GM13976 (cell line): ENCODE measurements around the gene SMS.

ENCODE experiments used
- DNase-seq: peaks from one replicate; pipeline ENCODE4 v3.0.0; 2012; ENCODE audit warnings: low spot score
- CTCF ChIP-seq: IDR thresholded peaks from 2 replicates; pipeline ENCODE4 v1.5.1; 2012; ENCODE audit warnings: borderline replicate concordance, mild to moderate bottlenecking; ENCODE audit not compliant: insufficient read depth; ENCODE audit errors: extremely low read depth, missing control alignments, control extremely low read depth
- in situ Hi-C: fragments of 300-500 bp; cut with MboI; formaldehyde crosslinking; loops from one replicate; pipeline ENCODE4 v1.12.0; 2022; ENCODE audit warnings: low sequenced_read_pairs, mixed read lengths, inconsistent platforms; ENCODE audit not compliant: unreplicated experiment

The SMS gene

DNA sequence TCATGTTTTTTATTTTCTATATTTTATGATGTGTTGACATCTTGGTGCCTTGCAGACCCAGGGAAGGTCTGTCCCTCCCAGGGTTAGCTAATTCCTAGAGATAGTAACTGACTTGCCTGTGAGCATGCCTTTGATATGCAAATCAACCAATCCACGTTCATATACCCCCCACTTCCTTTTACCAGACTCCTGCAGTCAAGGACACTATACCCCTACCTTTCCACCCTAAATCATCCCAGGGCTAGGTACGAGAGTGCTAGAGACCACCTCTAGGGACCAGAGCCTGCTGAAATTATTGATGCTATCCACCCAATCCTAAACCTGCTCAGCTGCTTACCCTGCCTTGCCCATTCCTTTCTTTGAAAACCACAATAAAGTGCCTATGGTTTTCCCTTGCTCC, 84.1 kb downstream of the SMS start:
- no peak for TF ChIP-seq CTCF
- DNase-seq, result no peak
- in situ Hi-C loops, result no loop called here

- in situ Hi-C loops, result no loop called here
These were observed 85.2 kb downstream of the SMS start for GRCh38 chrX:22025751-22026150.

GRCh38 chrX:22026731-22027130, 86.2 kb downstream of the SMS start:
- in situ Hi-C loops, result no loop called here
- no peak for DNase-seq
- no peak for TF ChIP-seq CTCF

More at GRCh38 chrX:22025751-22026150, 85.2 kb downstream of the SMS start:
- DNase-seq, result no peak
- no peak for TF ChIP-seq CTCF

DNA sequence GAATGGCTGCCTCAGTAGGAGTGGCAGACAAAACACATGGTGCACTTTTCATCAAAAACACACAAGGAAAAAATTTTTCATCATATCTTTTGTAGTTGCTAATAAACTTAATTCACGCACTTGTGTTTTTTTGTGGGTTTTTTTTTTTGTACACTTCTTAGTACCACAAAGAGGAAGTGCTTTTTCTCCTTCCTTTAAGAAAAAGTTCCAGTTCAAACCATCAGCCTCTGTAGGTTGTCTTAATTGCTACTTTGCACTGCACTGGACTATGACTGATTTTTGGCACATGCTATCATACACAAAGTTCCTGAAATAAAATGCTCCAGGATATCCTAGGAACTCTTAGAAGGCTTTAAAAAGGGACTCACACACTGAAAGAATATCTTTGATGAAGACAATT, 91.6 kb downstream of the SMS start, which contains the start of gene PHEX:
TSS of gene PHEX (plus strand) at position 242 of the 400 bp plus-strand sequence. CDS start 681 bp downstream, outside the sequence.
- in situ Hi-C loops, result no loop called here
- no peak for DNase-seq

GRCh38 chrX:22032506-22032905, 92.0 kb downstream of the SMS start:
- in situ Hi-C loops, result no loop called here
- DNase-seq, result no peak
- no peak for TF ChIP-seq CTCF

More for the DNA sequence above, 91.6 kb downstream of the SMS start, which contains the start of gene PHEX:
- TF ChIP-seq CTCF, result no peak

DNA sequence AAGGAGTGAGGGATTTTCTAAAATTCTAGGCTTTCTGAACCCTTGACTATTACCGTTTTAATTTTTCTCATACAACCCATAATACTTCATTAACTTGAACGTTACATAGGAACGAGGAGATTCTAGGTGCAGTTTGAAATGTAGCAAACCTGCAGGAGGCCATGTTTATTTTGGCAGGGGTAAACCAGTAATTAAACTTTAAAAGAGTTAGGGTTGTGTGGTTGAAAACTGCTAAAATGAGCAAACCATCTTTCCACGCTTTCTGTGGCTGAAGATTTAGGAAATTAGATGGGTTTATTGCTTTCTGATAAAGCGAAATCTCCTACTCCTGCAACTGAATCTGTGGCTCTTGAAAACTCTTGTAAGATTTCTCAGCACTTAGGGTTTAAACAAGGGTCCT, 93.3 kb downstream of the SMS start:
- in situ Hi-C loops, result no loop called here
- DNase-seq, result no peak
- no peak for TF ChIP-seq CTCF

- in situ Hi-C loops, result no loop called here
- no peak for TF ChIP-seq CTCF
- no peak for DNase-seq
These were observed 94.7 kb downstream of the SMS start for GRCh38 chrX:22035236-22035635.
